GM21825 (cell line): ENCODE results near the gene CD4.
A peak's percentile ranks its signal among the peaks of the same experiment; 100 is the strongest.

Source experiments
- ATAC-seq: cut with Tn5 transposase; IDR thresholded peaks from one replicate; pipeline ENCODE4 v1.9.1; 2021; ENCODE audit warnings: mild to moderate bottlenecking, moderate library complexity; ENCODE audit not compliant: unreplicated experiment

The CD4 gene

DNA sequence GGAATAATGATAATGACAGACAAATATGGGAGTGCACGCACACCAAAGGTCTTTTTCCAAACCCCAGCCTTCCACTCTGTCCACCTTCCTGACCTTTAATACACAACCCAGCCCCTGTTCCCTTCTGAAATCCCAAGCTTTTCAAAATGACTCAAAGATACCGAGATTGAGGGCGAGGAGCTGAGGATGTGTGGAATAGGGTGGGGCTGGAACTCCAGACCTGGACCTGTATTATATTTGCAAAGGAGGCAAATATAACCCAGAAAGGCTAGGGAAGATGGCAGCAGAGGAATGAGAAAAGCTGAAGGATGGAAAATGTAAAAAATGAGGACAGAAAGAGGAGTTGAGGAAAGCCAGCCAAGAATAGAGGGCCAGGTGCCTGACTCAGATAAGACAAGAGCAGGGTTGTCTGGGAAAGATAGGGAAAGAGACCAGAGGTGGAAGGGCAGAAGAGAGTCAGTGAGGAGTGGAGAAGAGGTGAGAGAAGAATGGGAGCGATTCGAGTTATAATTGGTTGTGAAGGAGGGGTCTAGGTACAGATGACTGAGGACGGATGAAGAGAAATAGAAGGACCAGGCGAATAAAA, 24.2 kb upstream of the CD4 start:
- no peak for ATAC-seq

DNA sequence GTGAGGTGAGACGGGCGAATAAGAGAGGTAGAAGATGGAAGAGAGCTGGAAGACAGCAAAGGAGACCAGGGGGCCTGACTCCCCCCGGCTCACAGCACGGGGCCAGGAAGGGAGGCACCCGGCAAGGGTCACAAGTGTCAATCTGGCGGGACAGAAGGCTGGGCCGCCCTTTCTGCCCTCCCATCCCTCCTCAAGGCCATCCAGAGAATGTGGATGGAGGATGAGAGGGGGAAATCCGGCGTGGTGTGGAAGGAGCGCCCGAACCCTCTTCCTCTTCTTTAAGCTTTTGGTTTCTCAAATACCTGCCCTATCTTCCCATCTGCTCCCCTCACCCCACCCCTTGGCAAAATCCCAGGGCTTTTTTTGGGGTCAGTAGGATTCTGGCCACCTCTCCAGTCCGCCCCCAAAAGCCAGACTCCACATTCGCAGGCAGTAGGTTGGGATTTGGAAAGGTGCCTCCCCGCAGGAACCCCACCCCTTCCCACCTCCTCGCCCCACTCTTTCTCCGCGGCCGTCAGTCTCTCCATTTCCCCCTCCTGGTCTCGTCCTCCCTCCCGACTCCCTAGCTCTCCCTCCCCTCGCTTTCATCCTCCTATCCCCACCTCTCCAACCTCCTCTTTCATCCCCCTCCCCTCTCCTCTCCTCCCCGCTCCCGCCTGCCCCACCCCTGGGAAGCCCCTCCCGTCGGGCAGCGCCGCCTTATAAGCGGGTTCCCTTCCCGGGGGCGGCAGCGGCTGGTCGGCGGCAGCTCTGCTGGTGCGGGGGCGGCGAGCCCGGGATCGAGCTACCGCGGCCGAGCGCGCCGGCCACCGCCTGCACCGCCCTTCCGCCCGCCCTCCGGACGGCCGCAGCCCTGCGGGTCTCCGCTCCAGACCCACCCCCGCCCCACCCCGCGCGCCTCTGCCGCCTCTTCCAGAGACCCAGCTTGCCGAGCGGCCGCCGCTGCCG, 23.4 kb upstream of the CD4 start, which contains the start of gene PTMS:
Gene PTMS (plus strand): TSS at position 730 of the 948 bp plus-strand sequence. CDS start 343 bp downstream, outside the sequence.
- peak; percentile 17 for ATAC-seq

DNA sequence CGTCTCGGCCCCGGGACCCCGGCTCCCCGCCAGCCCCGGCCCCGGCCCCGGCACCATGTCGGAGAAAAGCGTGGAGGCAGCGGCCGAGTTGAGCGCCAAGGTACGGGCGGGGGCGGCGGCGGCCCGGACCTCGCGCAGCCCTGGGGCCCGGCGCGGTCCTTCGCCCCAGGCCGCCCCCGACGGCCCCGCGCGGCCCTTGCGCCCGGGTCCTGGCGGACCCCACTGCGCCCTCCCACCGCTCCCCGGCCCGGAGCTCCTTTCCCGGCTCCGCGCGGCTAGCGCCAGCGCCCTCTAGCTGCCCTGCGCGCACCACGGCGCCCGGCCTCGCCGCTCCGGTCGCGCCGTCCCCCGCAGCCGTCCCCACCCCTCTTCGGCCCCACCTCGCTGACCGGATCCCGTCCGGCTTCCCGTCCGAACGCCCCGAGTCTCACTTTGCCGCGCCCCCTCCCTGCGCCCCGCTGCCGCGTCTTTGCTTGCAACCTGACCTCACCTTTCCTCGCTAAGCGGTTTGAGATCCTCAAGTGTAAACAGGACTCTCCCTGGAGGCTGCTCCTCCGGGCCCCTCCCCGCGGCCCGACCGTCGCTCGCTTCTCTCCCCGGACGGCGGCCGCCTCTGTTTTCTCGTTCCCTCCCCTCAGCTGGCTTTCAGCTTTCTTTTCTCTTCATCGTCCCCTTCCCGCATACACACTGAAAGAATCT, 22.5 kb upstream of the CD4 start:
- ATAC-seq = peak; percentile 49

DNA sequence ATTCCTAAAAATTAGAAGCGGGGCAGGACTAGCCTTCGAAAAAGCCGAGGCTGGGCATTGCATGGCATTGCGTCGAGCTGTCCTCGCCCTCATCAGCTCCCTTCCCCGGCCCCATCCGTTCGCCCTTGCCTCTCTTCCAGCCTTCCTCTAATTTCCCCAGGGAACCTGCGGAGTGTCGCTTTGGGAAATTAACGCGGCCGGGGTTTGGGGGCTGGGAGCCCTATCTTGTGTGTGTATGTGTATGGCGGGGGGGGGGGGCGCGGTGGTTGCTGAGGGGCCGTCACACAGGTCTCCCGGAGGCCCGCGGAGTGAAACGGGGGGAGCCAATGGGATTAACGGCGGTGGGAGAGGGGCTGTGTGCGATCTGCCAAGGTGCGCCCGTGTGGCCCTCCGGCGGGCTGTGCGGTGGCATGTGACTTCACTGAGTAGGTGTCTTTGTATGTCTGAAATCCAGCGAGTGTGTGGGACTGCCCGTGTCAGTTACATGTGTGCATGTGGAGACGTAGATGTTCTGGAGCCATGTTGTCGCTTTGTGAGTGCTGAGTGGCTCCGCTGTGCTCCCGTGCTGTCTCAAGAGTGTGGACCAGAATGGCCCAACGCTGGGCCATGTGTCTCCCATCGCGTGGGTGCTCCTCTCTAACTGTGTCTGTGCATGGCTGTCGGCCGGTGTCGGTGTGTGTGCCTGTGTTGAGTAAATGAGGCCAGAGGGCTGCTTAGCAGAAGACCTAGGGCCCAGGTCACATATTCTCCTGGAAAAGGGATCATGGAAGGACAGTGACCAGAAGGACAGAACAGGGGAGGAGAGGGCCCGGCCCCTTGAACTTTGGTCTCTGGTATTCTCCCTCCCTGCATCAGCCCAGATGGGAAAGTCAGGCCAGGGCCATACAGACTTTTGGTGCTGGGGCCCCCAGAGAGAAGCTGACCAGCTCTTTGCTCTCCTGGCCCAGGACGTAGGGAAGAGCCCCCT, 21.7 kb upstream of the CD4 start:
- no peak for ATAC-seq

DNA sequence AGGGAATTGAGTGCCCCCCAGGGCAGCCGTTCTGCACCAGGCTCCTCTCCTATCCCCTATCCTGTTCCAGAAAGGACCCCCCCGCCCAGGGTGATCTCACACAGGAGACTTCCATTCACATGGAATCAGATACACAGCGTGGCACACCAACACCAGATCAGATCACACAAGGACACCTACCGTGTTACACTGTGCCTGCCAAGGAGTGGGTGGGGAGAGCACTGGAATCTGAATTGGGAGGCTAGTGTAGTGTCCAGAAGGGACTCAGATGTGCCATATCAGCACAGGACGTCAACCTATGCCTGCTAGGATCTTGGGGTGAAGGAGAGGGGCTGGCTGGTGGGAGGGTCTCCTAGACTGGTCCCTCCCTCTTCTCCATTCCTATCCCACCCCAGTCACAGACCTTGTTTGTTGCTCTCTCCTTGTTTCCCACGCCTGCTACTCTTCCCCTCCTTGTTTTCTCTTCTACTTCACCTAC, 20.9 kb upstream of the CD4 start:
- ATAC-seq = no peak

DNA sequence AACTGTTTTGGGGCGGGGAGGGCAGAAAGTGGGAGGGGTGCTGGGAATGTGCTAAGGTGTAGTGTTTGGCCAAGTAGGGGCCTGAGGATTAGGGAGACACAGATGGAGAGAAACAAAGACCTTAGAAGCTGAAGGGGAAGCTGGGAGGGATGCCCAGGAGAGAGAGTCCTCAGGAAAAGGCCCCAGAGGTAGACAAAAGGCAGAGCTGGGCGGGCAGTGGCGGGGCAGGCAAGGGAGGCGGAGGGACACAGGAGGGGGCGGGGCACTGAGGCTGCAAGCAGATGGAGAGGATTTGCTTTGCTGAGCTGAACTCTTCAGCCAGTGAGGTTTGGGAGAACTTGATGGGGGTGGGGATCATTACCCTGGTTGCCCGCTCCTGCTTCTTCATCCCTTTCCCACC, 20.3 kb upstream of the CD4 start:
- ATAC-seq = no peak

DNA sequence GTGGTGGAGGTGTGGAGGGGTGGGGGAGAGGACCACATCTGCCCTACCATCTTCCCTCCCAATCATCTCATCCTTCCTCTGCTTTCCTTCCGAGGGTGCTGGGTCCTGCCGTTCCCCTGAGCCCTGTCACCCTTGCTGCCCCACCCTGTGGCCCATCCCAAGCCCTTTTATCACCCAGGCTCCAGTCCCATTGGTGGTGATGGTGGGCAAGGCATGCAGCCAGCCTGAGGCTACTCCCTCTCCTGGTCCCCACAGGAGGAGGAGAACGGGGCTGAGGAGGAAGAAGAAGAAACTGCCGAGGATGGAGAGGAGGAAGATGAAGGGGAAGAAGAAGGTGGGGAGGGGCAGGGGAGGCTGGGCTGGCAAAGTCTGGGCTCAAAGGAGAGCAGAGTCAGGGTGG, 19.7 kb upstream of the CD4 start:
- no peak for ATAC-seq

DNA sequence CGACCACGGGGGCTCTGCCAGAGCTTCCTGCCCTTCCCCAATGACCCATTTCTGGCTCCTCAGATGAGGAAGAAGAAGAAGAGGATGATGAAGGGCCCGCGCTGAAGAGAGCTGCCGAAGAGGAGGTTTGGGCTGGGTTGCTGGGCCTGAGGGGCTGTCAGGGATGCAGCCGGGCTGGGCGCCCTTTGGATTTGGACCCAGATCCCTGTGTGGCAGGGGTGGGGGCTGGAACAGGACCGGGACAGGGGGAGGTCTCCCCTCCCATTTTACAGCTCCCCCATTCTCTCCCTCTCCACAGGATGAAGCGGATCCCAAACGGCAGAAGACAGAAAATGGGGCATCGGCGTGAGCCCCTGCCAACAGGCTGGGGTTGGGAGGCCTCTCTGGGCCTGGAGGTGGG, 19.2 kb upstream of the CD4 start:
- ATAC-seq = no peak

DNA sequence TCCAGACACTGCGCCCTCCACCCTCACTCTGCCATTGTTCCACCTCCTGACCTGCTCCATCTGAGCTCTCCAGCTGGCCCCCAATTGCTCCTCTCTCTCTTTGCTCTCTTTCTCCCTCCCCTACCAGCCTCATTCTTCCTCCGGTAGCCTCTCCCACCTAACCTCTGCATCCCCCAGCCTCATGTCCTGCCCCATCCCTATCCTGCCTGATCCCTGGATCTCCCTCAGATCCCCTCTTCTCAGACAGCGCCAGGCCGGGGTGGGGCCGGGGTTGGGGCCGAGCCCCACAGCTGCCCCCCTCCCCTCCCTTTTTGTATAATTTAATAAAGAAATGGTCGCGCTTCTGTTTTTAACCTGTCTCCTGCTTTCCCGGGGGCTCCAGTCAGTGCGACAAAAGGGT, 18.7 kb upstream of the CD4 start:
- no peak for ATAC-seq

DNA sequence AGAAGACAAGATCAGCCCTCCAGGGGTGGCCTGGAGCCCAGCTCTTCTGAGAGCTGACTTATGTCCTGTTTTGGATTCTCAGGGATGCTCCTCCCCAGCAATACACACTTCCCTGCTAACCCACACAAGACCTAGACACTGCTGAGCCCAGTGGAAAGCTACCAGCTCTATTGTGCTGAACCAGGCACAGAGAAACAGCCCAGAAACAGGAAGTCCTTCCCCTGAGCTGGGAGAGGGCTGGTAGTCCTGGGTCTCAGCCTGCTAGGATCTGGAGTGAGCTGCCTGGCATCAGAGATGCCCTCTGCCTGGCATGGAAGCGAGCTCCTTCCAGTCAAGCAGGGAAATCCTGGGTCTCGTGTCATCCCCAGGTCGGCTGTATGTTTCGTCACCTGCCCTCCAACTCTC, 18.2 kb upstream of the CD4 start:
- ATAC-seq = no peak

DNA sequence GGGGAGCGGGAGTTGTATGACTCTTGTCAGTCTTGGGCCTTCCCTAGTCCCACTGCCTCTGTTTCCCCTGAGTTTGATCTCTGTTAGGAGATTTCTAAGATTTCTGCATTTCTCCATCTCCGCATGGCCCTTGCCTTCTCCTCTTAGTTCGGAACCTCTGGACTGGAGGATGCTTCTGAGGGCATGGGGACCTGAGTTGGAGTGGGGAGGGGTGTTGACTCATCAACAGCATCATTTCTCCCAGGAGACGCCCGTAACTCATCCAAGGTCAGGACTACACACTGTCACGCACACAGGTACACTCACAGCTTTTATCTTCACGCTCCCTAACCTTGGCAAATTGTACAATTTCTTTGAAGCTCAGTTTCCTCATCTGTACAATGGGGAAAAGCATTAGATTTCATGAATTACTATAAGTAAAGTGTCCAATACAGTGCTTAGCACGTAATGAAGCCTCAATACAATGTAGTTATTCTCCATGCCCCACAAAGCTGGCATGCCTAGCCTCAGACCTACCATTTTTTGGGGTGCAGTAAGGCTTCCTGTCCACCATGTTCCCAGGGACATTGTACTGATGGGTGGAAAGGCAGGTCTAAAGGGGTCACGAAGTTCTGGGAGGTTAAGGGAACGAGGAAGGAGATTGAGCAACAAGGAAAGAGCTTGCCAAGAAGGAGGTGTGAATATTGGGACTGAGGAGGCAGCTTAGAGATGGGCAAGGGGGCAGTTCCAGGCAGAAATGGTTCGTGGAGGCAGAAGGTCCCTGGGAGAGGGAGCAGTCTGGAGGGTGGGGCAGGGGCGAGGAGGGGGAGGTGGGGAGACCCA, 17.6 kb upstream of the CD4 start:
- ATAC-seq = no peak

DNA sequence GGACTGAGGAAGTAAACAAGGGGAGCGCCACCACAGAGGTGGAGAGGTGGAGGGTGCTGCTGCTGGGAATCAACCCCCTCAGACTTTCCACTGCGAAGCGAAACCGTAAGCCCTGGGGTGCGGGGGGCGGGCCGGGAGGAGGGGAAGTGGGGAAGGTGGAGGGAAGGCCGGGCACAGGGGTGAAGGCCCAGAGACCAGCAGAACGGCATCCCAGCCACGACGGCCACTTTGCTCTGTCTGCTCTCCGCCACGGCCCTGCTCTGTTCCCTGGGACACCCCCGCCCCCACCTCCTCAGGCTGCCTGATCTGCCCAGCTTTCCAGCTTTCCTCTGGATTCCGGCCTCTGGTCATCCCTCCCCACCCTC, 17.0 kb upstream of the CD4 start, which contains the start of gene LAG3:
Gene LAG3 (plus strand): TSS at position 190 of the 365 bp plus-strand sequence. CDS start 333 bp downstream, outside the sequence.
- no peak for ATAC-seq

DNA sequence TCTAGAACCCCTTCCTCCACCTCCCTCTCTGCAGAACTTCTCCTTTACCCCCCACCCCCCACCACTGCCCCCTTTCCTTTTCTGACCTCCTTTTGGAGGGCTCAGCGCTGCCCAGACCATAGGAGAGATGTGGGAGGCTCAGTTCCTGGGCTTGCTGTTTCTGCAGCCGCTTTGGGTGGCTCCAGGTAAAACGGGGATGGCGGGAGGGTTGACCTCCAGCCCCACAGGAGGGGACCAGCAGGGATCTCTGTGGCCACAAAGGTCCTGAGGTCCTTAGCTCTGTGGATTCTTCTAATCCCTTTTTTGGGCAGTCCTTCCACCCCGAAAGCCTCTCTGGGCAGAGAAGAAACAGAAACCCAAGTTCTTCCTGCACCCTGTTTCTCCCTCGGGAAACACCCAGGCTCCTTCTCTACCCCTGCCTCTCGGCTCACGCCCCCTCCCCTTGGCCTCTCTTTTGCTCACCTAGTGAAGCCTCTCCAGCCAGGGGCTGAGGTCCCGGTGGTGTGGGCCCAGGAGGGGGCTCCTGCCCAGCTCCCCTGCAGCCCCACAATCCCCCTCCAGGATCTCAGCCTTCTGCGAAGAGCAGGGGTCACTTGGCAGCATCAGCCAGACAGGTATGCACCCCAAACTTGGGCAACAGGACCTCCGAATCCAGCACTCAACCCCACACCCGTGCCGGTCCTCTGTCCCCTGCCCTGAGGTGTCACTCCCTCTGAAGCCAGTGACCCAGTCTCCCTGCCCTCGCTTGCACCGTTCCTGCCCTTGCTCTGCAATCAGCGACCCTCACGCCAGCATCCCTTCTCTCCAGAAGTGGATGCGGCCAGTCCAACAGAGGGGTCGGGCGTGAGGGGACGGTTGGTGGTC, 16.4 kb upstream of the CD4 start:
- no peak for ATAC-seq

DNA sequence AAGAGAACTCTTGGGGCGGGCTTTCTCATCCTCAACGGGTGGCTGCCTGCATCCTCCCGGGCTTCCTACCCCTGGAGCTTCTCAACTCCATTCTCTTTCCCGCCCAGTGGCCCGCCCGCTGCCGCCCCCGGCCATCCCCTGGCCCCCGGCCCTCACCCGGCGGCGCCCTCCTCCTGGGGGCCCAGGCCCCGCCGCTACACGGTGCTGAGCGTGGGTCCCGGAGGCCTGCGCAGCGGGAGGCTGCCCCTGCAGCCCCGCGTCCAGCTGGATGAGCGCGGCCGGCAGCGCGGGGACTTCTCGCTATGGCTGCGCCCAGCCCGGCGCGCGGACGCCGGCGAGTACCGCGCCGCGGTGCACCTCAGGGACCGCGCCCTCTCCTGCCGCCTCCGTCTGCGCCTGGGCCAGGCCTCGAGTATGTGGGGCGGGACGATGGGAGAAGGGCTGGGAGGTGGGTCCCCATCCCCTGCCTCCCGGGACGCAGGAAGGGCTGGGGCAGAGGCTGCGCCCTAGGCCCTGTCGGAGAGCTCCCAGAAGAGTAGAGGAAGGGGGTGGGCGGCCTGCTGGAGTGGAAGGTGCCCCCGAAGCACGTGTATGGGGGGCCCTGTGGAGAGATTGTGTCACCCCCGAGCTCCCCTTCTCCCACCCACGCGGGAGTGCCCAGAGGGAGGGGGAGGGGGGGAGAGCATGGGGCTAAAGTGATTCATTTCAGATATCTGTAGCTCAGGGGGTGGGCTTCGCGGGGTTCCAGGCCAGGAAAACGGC, 15.6 kb upstream of the CD4 start:
- no peak for ATAC-seq

DNA sequence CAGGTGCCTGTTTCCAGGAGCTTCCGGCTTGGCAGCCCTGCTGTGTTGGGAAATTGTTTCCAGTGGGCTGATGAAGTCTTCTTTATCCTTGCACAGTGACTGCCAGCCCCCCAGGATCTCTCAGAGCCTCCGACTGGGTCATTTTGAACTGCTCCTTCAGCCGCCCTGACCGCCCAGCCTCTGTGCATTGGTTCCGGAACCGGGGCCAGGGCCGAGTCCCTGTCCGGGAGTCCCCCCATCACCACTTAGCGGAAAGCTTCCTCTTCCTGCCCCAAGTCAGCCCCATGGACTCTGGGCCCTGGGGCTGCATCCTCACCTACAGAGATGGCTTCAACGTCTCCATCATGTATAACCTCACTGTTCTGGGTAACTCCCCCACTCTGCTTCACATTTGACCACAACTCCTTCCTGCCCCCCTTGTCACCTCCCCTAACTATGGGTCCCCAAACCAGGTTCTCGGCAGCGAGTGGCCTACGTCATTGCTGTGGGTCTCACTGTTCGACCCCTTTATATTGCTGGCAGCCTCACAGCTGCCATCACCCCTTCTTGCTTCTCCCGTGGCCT, 14.7 kb upstream of the CD4 start:
- ATAC-seq = no peak

DNA sequence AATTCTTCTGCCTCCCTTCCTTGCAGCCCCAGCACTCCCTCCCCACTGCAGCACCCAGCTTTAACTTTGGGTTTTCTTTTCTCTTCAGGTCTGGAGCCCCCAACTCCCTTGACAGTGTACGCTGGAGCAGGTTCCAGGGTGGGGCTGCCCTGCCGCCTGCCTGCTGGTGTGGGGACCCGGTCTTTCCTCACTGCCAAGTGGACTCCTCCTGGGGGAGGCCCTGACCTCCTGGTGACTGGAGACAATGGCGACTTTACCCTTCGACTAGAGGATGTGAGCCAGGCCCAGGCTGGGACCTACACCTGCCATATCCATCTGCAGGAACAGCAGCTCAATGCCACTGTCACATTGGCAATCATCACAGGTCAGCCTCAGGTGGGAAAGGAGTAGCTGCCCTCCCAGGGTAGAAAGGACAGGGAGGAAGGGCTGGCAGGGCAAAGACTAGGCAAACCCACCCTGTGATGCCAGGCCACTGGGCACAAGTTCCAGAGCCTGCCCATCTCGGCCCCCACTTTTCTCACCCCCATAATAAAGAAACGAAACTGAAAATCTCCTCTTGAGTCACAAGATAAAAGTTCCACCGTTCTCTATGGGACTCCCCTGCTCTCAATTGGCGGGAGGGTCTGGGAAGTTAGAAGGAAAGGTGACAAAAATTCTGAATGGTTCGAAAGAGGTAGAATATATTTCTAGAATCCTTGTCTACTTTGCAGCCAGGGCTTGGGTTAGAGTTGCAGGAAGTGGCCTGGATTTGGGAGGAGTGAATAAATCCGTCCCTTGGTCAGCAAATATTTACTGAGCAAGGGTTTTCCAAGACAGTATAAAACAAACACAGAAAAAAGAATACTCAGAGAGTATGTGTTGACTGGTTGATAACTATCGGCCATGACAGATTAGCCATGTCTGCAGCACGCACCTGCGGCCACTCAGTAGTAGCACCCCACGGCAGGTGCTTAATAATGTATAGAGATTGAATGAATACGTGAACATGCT, 13.8 kb upstream of the CD4 start:
- no peak for ATAC-seq
